Body of pancreas (tissue), 4 donors: Measurements from ENCODE around the gene CAMTA1. TPM values are rescaled to one million over a fixed set of nuclear protein-coding genes. Genes with fewer than 3 reads are reported as not detected.

Experiments
- ATAC-seq: fragments of 150-250 bp; one replicate; pipeline ENCODE4 v1.9.1; 2016
- DNase-seq, 4 donors: peaks; one replicate each; pipeline ENCODE4 v3.0.0-alpha.2; 2019
- H3K27ac ChIP-seq, 4 donors: fragments of 200-600 bp; sonication (generic); 1 replicate in 3 of 4; 2 replicates in 1 of 4; pipeline versions ENCODE4 v1.5.1 to v1.6.1; 2016 to 2019; ENCODE audit warnings: mild to moderate bottlenecking in 1 of 4, mixed read lengths in 1 of 4, moderate library complexity in 1 of 4
- H3K27me3 ChIP-seq, 2 donors: fragments of 200-600 bp; sonication (generic); one replicate each; pipeline ENCODE4 v1.6.0; 2016; ENCODE audit warnings: mild to moderate bottlenecking in 1 of 2
- H3K36me3 ChIP-seq, 2 donors: fragments of 200-600 bp; sonication (generic); replicated peaks in 1 of 2; 2 replicates each; pipeline ENCODE4 v1.5.1; 2016; ENCODE audit warnings: low read depth in 2 of 2; ENCODE audit not compliant: insufficient read depth in 1 of 2
- H3K4me1 ChIP-seq: fragments of 200-600 bp; sonication (generic); one replicate; pipeline ENCODE4 v1.6.0; 2016
- H3K4me3 ChIP-seq, 2 donors: fragments of 200-600 bp; sonication (generic); 1 replicate in 1 of 2; 2 replicates in 1 of 2; pipeline ENCODE4 v1.5.1; 2016 to 2019
- H3K9me3 ChIP-seq, 3 donors: fragments of 200-600 bp; sonication (generic); 1 replicate in 2 of 3; 2 replicates in 1 of 3; pipeline ENCODE4 v1.5.1; 2016
- POLR2A ChIP-seq, 3 donors: fragments of 450-650 bp; IDR thresholded peaks; one replicate each; pipeline ENCODE4 v1.6.1; 2016; ENCODE audit warnings: antibody characterized with exemption in 3 of 3, mild to moderate bottlenecking in 2 of 3
- WGBS, 2 donors: methylation state at CpG; one replicate each; pipeline ENCODE4 v1.1.5; 2017; 5-methylcytosine and 5-hydroxymethylcytosine counted together
- intact Hi-C: fragments of 100-400 bp; cut with DNase I; formaldehyde crosslinking; loops from one replicate; pipeline ENCODE4 v1.15.1; 2023
- total RNA-seq, 2 donors: library from RNA; depleted of rRNA; stranded (reverse); fragments of >200 nt; gene quantifications; one replicate each; pipeline ENCODE4 v1.1.0, GENCODE V29; 2016
- TF ChIP-seq, protein P1 (sequence below), 7 experiments: fragments of 450-650 bp in 4 of 7; fragments of 200-600 bp in 3 of 7; sonication (generic) in 3 of 7; IDR thresholded peaks; one replicate each; pipeline ENCODE4 v1.5.1; 2016 to 2019; ENCODE audit warnings: antibody characterized with exemption in 7 of 7

CAMTA1 gene
- total RNA-seq, 2 donors from 2014 or later: 36.3 to 59.7 TPM

DNA sequence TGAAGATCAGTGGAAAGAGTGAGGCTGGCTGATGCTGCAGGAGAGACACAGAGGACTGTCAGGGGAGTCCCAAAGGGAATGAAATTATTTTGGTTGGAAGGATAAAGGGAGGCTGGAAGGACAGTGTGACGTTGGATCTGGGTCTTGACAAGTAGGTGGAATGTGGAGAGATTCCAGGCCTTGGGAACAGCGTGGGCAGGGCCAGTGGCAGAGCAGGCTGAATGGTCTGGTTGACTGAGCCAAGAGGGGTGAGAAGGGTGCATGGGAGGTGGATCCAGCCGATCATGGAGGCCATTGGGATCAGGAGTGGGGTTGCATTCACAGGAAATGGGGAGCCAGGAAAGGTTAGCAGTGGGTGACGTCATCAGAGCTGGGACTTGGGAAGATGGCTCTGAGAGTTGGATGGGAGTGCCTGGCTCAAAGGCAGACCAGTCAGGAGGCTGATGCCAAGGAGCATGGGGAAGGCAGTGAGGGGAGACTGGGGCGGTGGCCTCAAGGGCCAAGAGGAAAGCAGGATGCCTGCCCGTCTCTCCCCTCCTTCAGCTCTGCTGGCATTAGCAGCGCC, 839.6 kb downstream of the CAMTA1 start:
- DNase-seq: no peak
- 71 to 79% methylated on average over 7 of the region's 7 CpGs for WGBS, 2 donors
- H3K4me3 ChIP-seq: no peak overlapping the region

DNA sequence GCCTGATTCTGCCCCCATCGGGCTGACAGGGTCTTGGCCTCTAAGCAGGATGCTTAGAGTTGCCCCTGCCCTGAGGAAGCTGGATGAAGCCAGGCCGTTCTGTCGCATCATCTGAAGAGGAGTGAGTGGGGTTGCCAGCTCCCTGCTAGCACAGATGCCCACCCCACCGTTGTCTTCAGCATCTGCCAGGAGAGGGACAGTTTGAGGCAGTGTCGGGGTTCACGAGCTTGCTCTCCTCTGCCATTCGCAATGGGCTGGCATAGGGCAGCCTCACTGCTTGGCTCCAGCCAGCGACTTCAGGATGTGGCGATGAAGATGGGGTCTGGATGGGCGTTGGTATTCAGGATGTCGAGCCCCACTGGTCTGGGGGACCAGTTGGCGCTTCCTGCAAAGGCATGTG, 840.1 kb downstream of the CAMTA1 start:
- no peak overlapping the region for H3K27ac ChIP-seq
- TF ChIP-seq POLR2A (IDR thresholded peaks at IDR 0.05): no peak
- TF ChIP-seq, protein P1, sequence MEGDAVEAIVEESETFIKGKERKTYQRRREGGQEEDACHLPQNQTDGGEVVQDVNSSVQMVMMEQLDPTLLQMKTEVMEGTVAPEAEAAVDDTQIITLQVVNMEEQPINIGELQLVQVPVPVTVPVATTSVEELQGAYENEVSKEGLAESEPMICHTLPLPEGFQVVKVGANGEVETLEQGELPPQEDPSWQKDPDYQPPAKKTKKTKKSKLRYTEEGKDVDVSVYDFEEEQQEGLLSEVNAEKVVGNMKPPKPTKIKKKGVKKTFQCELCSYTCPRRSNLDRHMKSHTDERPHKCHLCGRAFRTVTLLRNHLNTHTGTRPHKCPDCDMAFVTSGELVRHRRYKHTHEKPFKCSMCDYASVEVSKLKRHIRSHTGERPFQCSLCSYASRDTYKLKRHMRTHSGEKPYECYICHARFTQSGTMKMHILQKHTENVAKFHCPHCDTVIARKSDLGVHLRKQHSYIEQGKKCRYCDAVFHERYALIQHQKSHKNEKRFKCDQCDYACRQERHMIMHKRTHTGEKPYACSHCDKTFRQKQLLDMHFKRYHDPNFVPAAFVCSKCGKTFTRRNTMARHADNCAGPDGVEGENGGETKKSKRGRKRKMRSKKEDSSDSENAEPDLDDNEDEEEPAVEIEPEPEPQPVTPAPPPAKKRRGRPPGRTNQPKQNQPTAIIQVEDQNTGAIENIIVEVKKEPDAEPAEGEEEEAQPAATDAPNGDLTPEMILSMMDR (IDR thresholded peaks at IDR 0.05): no peak
- no peaks in the 10 kb centered on the region for H3K9me3 ChIP-seq
- ATAC-seq (no peak), DNase-seq (no peak)
- WGBS, 2 donors: 74 to 81% methylated on average over 11 to 12 of the region's 12 CpGs
- H3K4me1 ChIP-seq: peaks cover 13% of the 10 kb centered on the region
- H3K27me3 ChIP-seq: no peaks in the 10 kb centered on the region
- no peaks in the 10 kb centered on the region for H3K36me3 ChIP-seq
- H3K4me3 ChIP-seq: no peak overlapping the region
- intact Hi-C loops: no loop called here

More for the DNA sequence above, 839.6 kb downstream of the CAMTA1 start:
- no peaks in the 10 kb centered on the region for H3K36me3 ChIP-seq
- no peaks in the 10 kb centered on the region for H3K9me3 ChIP-seq
- intact Hi-C loops: no loop called here
- ATAC-seq: no peak
- TF ChIP-seq POLR2A (IDR thresholded peaks at IDR 0.05): no peak
- TF ChIP-seq, protein P1 (IDR thresholded peaks at IDR 0.05): no peak
- peaks cover 13% of the 10 kb centered on the region for H3K4me1 ChIP-seq
- no peak overlapping the region for H3K27ac ChIP-seq
- no peaks in the 10 kb centered on the region for H3K27me3 ChIP-seq

DNA sequence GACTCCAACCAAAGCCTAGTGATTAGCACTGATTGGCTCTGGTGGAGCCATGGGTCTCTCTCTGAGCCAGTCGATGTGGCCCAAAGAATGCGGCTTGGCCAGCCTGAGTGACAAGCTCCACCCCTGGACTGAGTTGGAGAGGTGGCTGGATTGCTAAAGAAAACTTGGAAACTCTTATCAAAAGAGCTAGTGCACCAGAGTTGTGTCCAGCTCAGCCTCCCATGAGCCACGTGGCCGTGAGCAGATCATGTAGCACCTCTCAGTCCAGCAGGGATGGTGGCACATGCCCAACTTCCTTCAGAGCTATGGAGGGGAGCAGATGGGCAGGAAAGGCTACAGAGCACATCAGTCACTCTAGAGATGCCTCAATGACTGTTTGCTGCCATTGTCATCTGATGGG, 843.0 kb downstream of the CAMTA1 start:
- H3K27me3 ChIP-seq: no peaks in the 10 kb centered on the region
- DNase-seq (no peak), ATAC-seq (no peak)
- intact Hi-C loops: no loop called here
- no peak overlapping the region for H3K4me3 ChIP-seq
- TF ChIP-seq, protein P1 (IDR thresholded peaks at IDR 0.05): no peak
- no peak for TF ChIP-seq POLR2A (IDR thresholded peaks at IDR 0.05)
- no peaks in the 10 kb centered on the region for H3K36me3 ChIP-seq
- H3K9me3 ChIP-seq: no peaks in the 10 kb centered on the region
- 21 to 25% methylated on average over 2 to 4 of the region's 4 CpGs for WGBS, 2 donors
- no peak overlapping the region for H3K27ac ChIP-seq
- no peaks in the 10 kb centered on the region for H3K4me1 ChIP-seq

DNA sequence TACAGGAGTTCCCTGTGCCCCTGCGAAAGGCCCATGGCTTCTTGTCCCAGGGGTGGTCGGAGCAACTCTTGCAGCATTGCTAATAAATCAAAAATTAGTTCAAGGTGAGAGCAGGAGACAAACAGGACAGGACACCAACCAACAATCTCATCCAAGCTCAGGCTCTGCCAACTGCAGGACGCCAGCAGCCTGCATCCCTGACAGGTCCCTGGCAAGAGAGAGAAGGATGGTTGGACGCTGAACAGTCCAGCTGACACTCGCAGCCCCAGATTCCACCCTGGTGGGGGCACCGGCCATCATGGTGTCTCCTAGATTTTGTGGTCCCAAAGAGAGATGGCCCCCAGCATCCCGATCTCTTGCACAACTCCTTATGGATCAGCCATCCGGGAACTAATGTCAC, 843.8 kb downstream of the CAMTA1 start:
- intact Hi-C loops: no loop called here
- TF ChIP-seq POLR2A (IDR thresholded peaks at IDR 0.05): no peak
- TF ChIP-seq, protein P1 (IDR thresholded peaks at IDR 0.05): no peak
- Histone ChIP-seq H3K4me3 (no peak overlapping the region), H3K9me3 (no peaks in the 10 kb centered on the region), H3K4me1 (no peaks in the 10 kb centered on the region), H3K27me3 (no peaks in the 10 kb centered on the region), H3K36me3 (no peaks in the 10 kb centered on the region), H3K27ac (no peak overlapping the region)
- 80 to 90% methylated on average over 6 to 8 of the region's 8 CpGs for WGBS, 2 donors
- ATAC-seq (no peak), DNase-seq (no peak)

DNA sequence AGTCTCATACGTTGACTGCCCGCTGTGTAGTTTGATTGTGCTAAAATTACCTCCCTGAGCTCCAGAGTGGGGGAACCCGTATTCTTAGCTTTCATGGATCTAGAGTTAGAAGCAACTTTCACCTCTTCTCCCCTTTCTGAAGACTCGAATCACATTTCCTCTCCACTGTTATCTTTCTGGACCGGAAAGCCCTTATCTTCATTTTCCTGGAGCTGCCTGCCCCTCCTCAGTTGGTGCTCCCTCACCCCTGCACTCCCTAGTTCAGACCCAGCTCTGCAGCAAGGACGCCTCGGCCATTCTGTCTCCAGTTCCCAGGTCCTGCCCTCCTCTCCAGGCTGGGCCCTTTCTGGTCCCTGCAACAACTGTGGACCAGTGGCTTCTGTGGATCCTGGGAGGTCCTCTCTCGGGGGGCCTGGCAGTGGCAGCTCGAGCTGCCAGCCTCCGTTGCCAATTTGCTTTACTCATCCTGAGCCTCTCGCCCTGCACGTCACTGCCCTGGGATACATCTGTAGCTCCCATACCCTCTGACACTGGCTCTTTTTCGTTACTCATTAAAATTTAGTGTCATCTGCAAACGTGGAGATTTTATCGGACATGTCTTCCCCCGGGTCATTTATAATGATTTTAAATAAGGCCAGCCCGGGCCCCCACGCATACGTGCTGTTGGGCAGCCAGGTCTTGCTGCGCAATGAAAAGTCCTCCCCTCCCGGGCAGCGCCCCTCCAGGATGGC, 844.4 kb downstream of the CAMTA1 start:
- H3K9me3 ChIP-seq: no peaks in the 10 kb centered on the region
- ATAC-seq (no peak), DNase-seq (no peak)
- H3K36me3 ChIP-seq: no peaks in the 10 kb centered on the region
- no peaks in the 10 kb centered on the region for H3K4me1 ChIP-seq
- intact Hi-C loops: no loop called here
- WGBS, 2 donors: 74 to 78% methylated on average over 22 of the region's 22 CpGs
- no peaks in the 10 kb centered on the region for H3K27me3 ChIP-seq
- no peak overlapping the region for H3K4me3 ChIP-seq
- no peak for TF ChIP-seq POLR2A (IDR thresholded peaks at IDR 0.05)
- TF ChIP-seq, protein P1 (IDR thresholded peaks at IDR 0.05): no peak
- H3K27ac ChIP-seq: no peak overlapping the region
